Neuronal stem cell (in vitro differentiated cells): ENCODE data around the gene NOX5.

Experiments used
- DNase-seq: peaks from one replicate; pipeline ENCODE4 v3.0.0-alpha.2; 2013; ENCODE audit warnings: low spot score
- H2AFZ ChIP-seq: one replicate; pipeline ENCODE4 v1.6.1; 2013; ENCODE audit warnings: mild to moderate bottlenecking, low read length, inconsistent platforms
- H2AK5ac ChIP-seq: 2 replicates; pipeline ENCODE4 v1.6.1; 2013; ENCODE audit warnings: low read depth, mild to moderate bottlenecking, inconsistent platforms, low read length, moderate library complexity, mixed read lengths
- H2BK120ac ChIP-seq: 2 replicates; pipeline ENCODE4 v1.6.1; 2013; ENCODE audit warnings: low read depth, mild to moderate bottlenecking, inconsistent platforms, low read length, moderate library complexity, mixed read lengths
- H2BK12ac ChIP-seq: one replicate; pipeline ENCODE4 v1.6.1; 2013; ENCODE audit warnings: low read length, inconsistent platforms
- H2BK15ac ChIP-seq: 2 replicates; pipeline ENCODE4 v1.6.1; 2013; ENCODE audit warnings: mild to moderate bottlenecking, low read length, inconsistent platforms, mixed read lengths
- H2BK5ac ChIP-seq: one replicate; pipeline ENCODE4 v1.6.1; 2013; ENCODE audit warnings: inconsistent platforms, mild to moderate bottlenecking, low read length, moderate library complexity
- H3K14ac ChIP-seq: one replicate; pipeline ENCODE4 v1.6.1; 2013; ENCODE audit warnings: low read length, inconsistent platforms
- H3K18ac ChIP-seq: 2 replicates; pipeline ENCODE4 v1.6.1; 2013; ENCODE audit warnings: low read length, inconsistent platforms
- H3K23ac ChIP-seq: 2 replicates; pipeline ENCODE4 v1.6.1; 2013; ENCODE audit warnings: low read depth, mild to moderate bottlenecking, mixed read lengths, low read length, inconsistent platforms; ENCODE audit not compliant: poor library complexity
- H3K27ac ChIP-seq: replicated peaks from 3 replicates; pipeline ENCODE4 v1.5.1; 2013; ENCODE audit warnings: low read length, inconsistent platforms
- H3K27me3 ChIP-seq, 3 experiments: 2 replicates each; pipeline ENCODE4 v1.6.1; 2013; ENCODE audit warnings: low read length in 3 of 3, mild to moderate bottlenecking in 2 of 3, inconsistent platforms in 1 of 3, low read depth in 1 of 3, mixed read lengths in 1 of 3, moderate library complexity in 1 of 3; ENCODE audit not compliant: control insufficient read depth in 3 of 3, insufficient read depth in 3 of 3
- H3K36me3 ChIP-seq, 2 donors: replicated peaks in 1 of 2; 2 replicates each; pipeline ENCODE4 v1.6.1; 2013; ENCODE audit warnings: low read length in 2 of 2; ENCODE audit not compliant: control insufficient read depth in 2 of 2, insufficient read depth in 2 of 2
- H3K4ac ChIP-seq: 2 replicates; pipeline ENCODE4 v1.6.1; 2013; ENCODE audit warnings: inconsistent platforms, mild to moderate bottlenecking, low read length, moderate library complexity
- H3K4me1 ChIP-seq, 2 donors: 1 replicate in 1 of 2; 2 replicates in 1 of 2; pipeline ENCODE4 v1.6.1; 2013; ENCODE audit warnings: low read length in 2 of 2, low read depth in 1 of 2; ENCODE audit not compliant: control insufficient read depth in 2 of 2, insufficient read depth in 1 of 2
- H3K4me2 ChIP-seq: one replicate; pipeline ENCODE4 v1.6.1; 2013; ENCODE audit warnings: mild to moderate bottlenecking, low read length, inconsistent platforms; ENCODE audit not compliant: insufficient read depth, poor library complexity, severe bottlenecking
- H3K4me3 ChIP-seq, 2 donors: 2 replicates each; pipeline ENCODE4 v1.5.1; 2013; ENCODE audit warnings: low read length in 2 of 2, mild to moderate bottlenecking in 2 of 2, inconsistent platforms in 1 of 2, moderate library complexity in 1 of 2
- H3K79me1 ChIP-seq: one replicate; pipeline ENCODE4 v1.6.1; 2013; ENCODE audit warnings: low read depth, mild to moderate bottlenecking, inconsistent platforms, low read length, moderate library complexity
- H3K9ac ChIP-seq: one replicate; pipeline ENCODE4 v1.6.1; 2013; ENCODE audit warnings: mild to moderate bottlenecking, low read depth, low read length, inconsistent platforms; ENCODE audit not compliant: poor library complexity
- H3K9me3 ChIP-seq, 2 donors: replicated peaks in 1 of 2; 2 replicates each; pipeline versions ENCODE3 to v1.6.1; 2013; ENCODE audit warnings: low read length in 2 of 2, mild to moderate bottlenecking in 2 of 2, inconsistent platforms in 1 of 2, low read depth in 1 of 2, mixed read lengths in 1 of 2, moderate library complexity in 1 of 2; ENCODE audit not compliant: control insufficient read depth in 2 of 2, insufficient read depth in 1 of 2
- H4K8ac ChIP-seq: one replicate; pipeline ENCODE4 v1.6.1; 2013; ENCODE audit warnings: low read depth, mild to moderate bottlenecking, inconsistent platforms, low read length, moderate library complexity
- H4K91ac ChIP-seq: one replicate; pipeline ENCODE4 v1.6.1; 2013; ENCODE audit warnings: low read length, low read depth, mild to moderate bottlenecking, inconsistent platforms; ENCODE audit not compliant: poor library complexity
- WGBS, 2 donors: extraction: QIAGEN DNeasy Blood & Tissue Kit; methylation state at CpG; one replicate each; pipeline ENCODE4 v1.1.7; 2013; ENCODE audit warnings: missing lambda C conversion rate in 2 of 2, mixed read lengths in 1 of 2; ENCODE audit not compliant: insufficient read length in 2 of 2, insufficient replicate concordance in 1 of 2; ENCODE audit errors: extremely low coverage in 2 of 2; 5-methylcytosine and 5-hydroxymethylcytosine counted together

Gene NOX5

GRCh38 chr15:69049976-69050375, 35.5 kb downstream of the NOX5 start:
- H4K91ac ChIP-seq: no peak overlapping the region
- H3K4me1 ChIP-seq: peaks cover 5 to 6% of the 10 kb centered on the region in 2 donors
- no peak overlapping the region for H3K4ac ChIP-seq
- no peak overlapping the region for H2BK12ac ChIP-seq
- H3K18ac ChIP-seq: no peak overlapping the region
- no peak overlapping the region for H3K4me3 ChIP-seq
- H2BK120ac ChIP-seq: no peak overlapping the region
- H3K36me3 ChIP-seq: no peaks in the 10 kb centered on the region
- no peak overlapping the region for H3K23ac ChIP-seq
- no peak overlapping the region for H4K8ac ChIP-seq
- H2BK15ac ChIP-seq: no peak overlapping the region
- no peak overlapping the region for H2BK5ac ChIP-seq
- no peak overlapping the region for H2AK5ac ChIP-seq
- no peak overlapping the region for H3K14ac ChIP-seq
- no peak overlapping the region for H2AFZ ChIP-seq
- no peak overlapping the region for H3K27ac ChIP-seq
- DNase-seq: no peak
- H3K9me3 ChIP-seq: no peaks in the 10 kb centered on the region
- H3K79me1 ChIP-seq: no peaks in the 10 kb centered on the region
- H3K4me2 ChIP-seq: no peak overlapping the region
- H3K9ac ChIP-seq: no peak overlapping the region
- no peaks in the 10 kb centered on the region for H3K27me3 ChIP-seq
- WGBS, 2 donors: no CpG with 5 or more reads among the region's 4 CpGs

- Histone ChIP-seq H3K4ac (no peak overlapping the region), H3K9ac (no peak overlapping the region), H3K27me3 (peaks cover 0 to 11% (median 3%) of the 10 kb centered on the region in 3 experiments), H3K4me2 (no peak overlapping the region), H3K14ac (no peak overlapping the region), H3K9me3 (no peaks in the 10 kb centered on the region), H3K36me3 (no peaks in the 10 kb centered on the region), H3K23ac (no peak overlapping the region), H3K4me1 (no peaks in the 10 kb centered on the region), H2AFZ (no peak overlapping the region), H3K79me1 (no peaks in the 10 kb centered on the region), H2BK15ac (no peak overlapping the region), H2BK12ac (no peak overlapping the region), H3K18ac (no peak overlapping the region), H4K91ac (no peak overlapping the region), H2BK120ac (no peak overlapping the region), H3K4me3 (no peak overlapping the region), H4K8ac (no peak overlapping the region), H2AK5ac (no peak overlapping the region), H2BK5ac (no peak overlapping the region), H3K27ac (no peak overlapping the region)
- WGBS, 2 donors: no CpG with 5 or more reads among the region's 10 CpGs
- no peak for DNase-seq
These were observed 40.8 kb downstream of the NOX5 start for GRCh38 chr15:69055251-69055650.

- Histone ChIP-seq H2BK5ac (no peak overlapping the region), H3K18ac (no peak overlapping the region), H2AK5ac (no peak overlapping the region), H3K4me2 (no peak overlapping the region), H3K27me3 (peaks cover 0 to 11% (median 3%) of the 10 kb centered on the region in 3 experiments), H4K91ac (no peak overlapping the region), H4K8ac (no peak overlapping the region), H2BK120ac (no peak overlapping the region), H3K9me3 (no peaks in the 10 kb centered on the region), H2BK15ac (no peak overlapping the region), H3K4ac (no peak overlapping the region), H2BK12ac (no peak overlapping the region), H3K36me3 (no peaks in the 10 kb centered on the region), H3K14ac (no peak overlapping the region), H3K23ac (no peak overlapping the region), H3K9ac (no peak overlapping the region), H3K27ac (no peak overlapping the region), H3K4me3 (no peak overlapping the region), H2AFZ (no peak overlapping the region), H3K79me1 (no peaks in the 10 kb centered on the region), H3K4me1 (no peaks in the 10 kb centered on the region)
- no peak for DNase-seq
- no CpG with 5 or more reads among the region's 3 CpGs for WGBS, 2 donors
These were observed 41.9 kb downstream of the NOX5 start for GRCh38 chr15:69056365-69056764.

GRCh38 chr15:69058830-69059556, 44.5 kb downstream of the NOX5 start:
- no peak overlapping the region for H2BK5ac ChIP-seq
- DNase-seq: peak; percentile 92
- no peaks in the 10 kb centered on the region for H3K79me1 ChIP-seq
- H3K27ac ChIP-seq: no peak overlapping the region
- H2AFZ ChIP-seq: peak overlapping the region; percentile 25
- no peaks in the 10 kb centered on the region for H3K4me1 ChIP-seq
- no peak overlapping the region for H3K4me2 ChIP-seq
- no peaks in the 10 kb centered on the region for H3K9me3 ChIP-seq
- no peaks in the 10 kb centered on the region for H3K36me3 ChIP-seq
- H2BK12ac ChIP-seq: no peak overlapping the region
- no peak overlapping the region for H3K9ac ChIP-seq
- H2BK120ac ChIP-seq: no peak overlapping the region
- H2AK5ac ChIP-seq: no peak overlapping the region
- no peak overlapping the region for H4K91ac ChIP-seq
- H3K4ac ChIP-seq: no peak overlapping the region
- H3K4me3 ChIP-seq: no peak overlapping the region
- H4K8ac ChIP-seq: no peak overlapping the region
- no peak overlapping the region for H3K23ac ChIP-seq
- no peak overlapping the region for H3K14ac ChIP-seq
- peaks cover 0 to 11% (median 3%) of the 10 kb centered on the region in 3 experiments for H3K27me3 ChIP-seq
- no CpG with 5 or more reads among the region's 18 CpGs for WGBS, 2 donors
- no peak overlapping the region for H3K18ac ChIP-seq
- no peak overlapping the region for H2BK15ac ChIP-seq
